Endothelial cell of umbilical vein (primary cell): ENCODE data around the gene MBTD1. TPM values are rescaled to one million over a fixed set of nuclear protein-coding genes. Genes with fewer than 3 reads are reported as not detected.

Experiments used
- BruUV-seq: library from RNA; stranded (reverse); fragments of 400-500 nt; replicated peaks from 2 replicates; lab custom pipeline; 2021; lab: Mats Ljungman, UMichigan
- CTCF ChIA-PET: fragments of 300-600, 350-600 bp; sonication (Branson Sonifier 250); formaldehyde crosslinking; loops from one replicate; lab custom pipeline; 2021; ENCODE audit warnings: antibody characterized with exemption, inconsistent platforms; lab: Charles Lee
- POLR2A ChIA-PET: fragments of 300-600, 350-600 bp; sonication (Branson Sonifier 250); formaldehyde crosslinking; loops from one replicate; lab custom pipeline; 2021; ENCODE audit warnings: antibody characterized with exemption, inconsistent platforms; lab: Charles Lee
- DNase-seq: peaks from one replicate; pipeline ENCODE4 v3.0.0-alpha.2; 2011; ENCODE audit warnings: low read depth, low spot score
- FAIRE-seq: peaks from 2 replicates; lab custom pipeline; 2011; peaks lifted over from hg19 to GRCh38; lab: Jason Lieb, UNC
- H2AFZ ChIP-seq: 2 replicates; pipeline ENCODE4 v1.6.0; 2012; ENCODE audit warnings: low read depth, low read length, control low read depth, inconsistent platforms
- H3K27ac ChIP-seq: 2 replicates; pipeline ENCODE4 v1.5.1; 2011; ENCODE audit warnings: low read depth, mild to moderate bottlenecking, control low read depth, low read length, moderate library complexity; ENCODE audit not compliant: insufficient read depth
- H3K27me3 ChIP-seq, 2 experiments: 2 replicates each; pipeline versions ENCODE4 v1.6.0 to v1.6.1; 2011; ENCODE audit warnings: low read length in 2 of 2, mixed read lengths in 1 of 2; ENCODE audit not compliant: control insufficient read depth in 2 of 2, insufficient read depth in 2 of 2
- H3K36me3 ChIP-seq, 2 experiments: 2 replicates in 1 of 2; 3 replicates in 1 of 2; pipeline ENCODE4 v1.5.1; 2011; ENCODE audit warnings: low read length in 2 of 2, mild to moderate bottlenecking in 1 of 2, moderate library complexity in 1 of 2; ENCODE audit not compliant: control insufficient read depth in 2 of 2, insufficient read depth in 2 of 2; ENCODE audit errors: extremely low read depth in 1 of 2
- H3K4me1 ChIP-seq: 3 replicates; pipeline ENCODE4 v1.5.1; 2011; ENCODE audit warnings: mild to moderate bottlenecking, low read length; ENCODE audit not compliant: control insufficient read depth, insufficient read depth; ENCODE audit errors: extremely low read depth
- H3K4me2 ChIP-seq: 2 replicates; pipeline ENCODE4 v1.6.1; 2011; ENCODE audit warnings: low read length, control low read depth, mixed read lengths; ENCODE audit not compliant: insufficient read depth
- H3K4me3 ChIP-seq, 3 experiments: fragments of 200-600 bp in 1 of 3; sonication (generic), shearing (Covaris generic) in 1 of 3; replicated peaks in 1 of 3; 2 replicates each; pipeline ENCODE4 v1.5.1; 2011 to 2016; ENCODE audit warnings: control low read depth in 3 of 3, low read length in 3 of 3, mild to moderate bottlenecking in 2 of 3, inconsistent platforms in 1 of 3, low read depth in 1 of 3, moderate library complexity in 1 of 3; ENCODE audit not compliant: insufficient read depth in 1 of 3
- H3K79me2 ChIP-seq: 2 replicates; pipeline ENCODE4 v1.6.0; 2012; ENCODE audit warnings: low read length, inconsistent platforms; ENCODE audit not compliant: control insufficient read depth, insufficient read depth
- H3K9ac ChIP-seq: replicated peaks from 2 replicates; pipeline ENCODE3; 2011; ENCODE audit warnings: low read length, control low read depth; ENCODE audit not compliant: insufficient read depth; ENCODE audit errors: extremely low read depth
- H3K9me1 ChIP-seq: replicated peaks from 3 replicates; pipeline ENCODE4 v1.6.0; 2011; ENCODE audit warnings: mild to moderate bottlenecking, low read length; ENCODE audit not compliant: control insufficient read depth, insufficient read depth; ENCODE audit errors: extremely low read depth
- H3K9me3 ChIP-seq: replicated peaks from 2 replicates; pipeline ENCODE4 v1.5.1; 2012; ENCODE audit warnings: low read length, inconsistent platforms; ENCODE audit not compliant: control insufficient read depth, insufficient read depth
- H4K20me1 ChIP-seq: replicated peaks from 2 replicates; pipeline ENCODE3; 2011; ENCODE audit warnings: mild to moderate bottlenecking, low read length; ENCODE audit not compliant: control insufficient read depth, insufficient read depth; ENCODE audit errors: extremely low read depth
- EZH2 ChIP-seq: IDR thresholded peaks from 2 replicates; pipeline ENCODE4 v1.6.1; 2012; ENCODE audit warnings: borderline replicate concordance, low read depth, mild to moderate bottlenecking, moderate library complexity, low read length, inconsistent platforms; ENCODE audit not compliant: severe bottlenecking
- GATA2 ChIP-seq: IDR thresholded peaks from 2 replicates; pipeline ENCODE4 v1.7.0; 2011; ENCODE audit warnings: low read depth, mild to moderate bottlenecking, moderate library complexity, mixed read lengths, low read length; ENCODE audit not compliant: insufficient read length, insufficient read depth
- MAX ChIP-seq: IDR thresholded peaks from 2 replicates; pipeline ENCODE4 v1.6.1; 2011; ENCODE audit not compliant: insufficient read depth, insufficient read length
- MYC ChIP-seq: IDR thresholded peaks from one replicate; pipeline ENCODE4 v1.6.1; 2011; ENCODE audit warnings: mild to moderate bottlenecking, low read depth, low read length
- POLR2A ChIP-seq: IDR thresholded peaks from 2 replicates; pipeline ENCODE4 v1.6.1; 2012; ENCODE audit warnings: low read depth, mild to moderate bottlenecking, control low read depth, low read length
- POLR2AphosphoS5 ChIP-seq: IDR thresholded peaks from 2 replicates; pipeline ENCODE4 v1.6.1; 2012; ENCODE audit warnings: low read depth, mild to moderate bottlenecking, control low read depth, low read length, moderate library complexity; ENCODE audit not compliant: insufficient read depth
- dilution Hi-C: fragments of 300-500 bp; cut with MboI; formaldehyde crosslinking; loops from one replicate; pipeline ENCODE4 v1.15.0; 2019; ENCODE audit warnings: low sequenced_read_pairs; ENCODE audit not compliant: extremely low pct_ligation_motif_present
- intact Hi-C: fragments of 100-400 bp; cut with micrococcal nuclease; formaldehyde crosslinking; loops from one replicate; pipeline ENCODE4 v1.10.0; 2022
- polyA plus RNA-seq, 4 experiments: library from polyadenylated mRNA; depleted of rRNA in 3 of 4; stranded (reverse) in 3 of 4; unstranded in 1 of 4; fragments of >200 nt; gene quantifications; 2 replicates each; pipeline versions ENCODE4 v1.2.1 to v1.2.3, GENCODE V29; 2011 to 2012; ENCODE audit warnings: missing spikeins in 1 of 4
- total RNA-seq: library from RNA; stranded (reverse); gene quantifications from 2 replicates; pipeline ENCODE4 v1.2.3, GENCODE V29; 2021

Gene MBTD1
- total and polyA plus RNA-seq, 2 donors (not counting 3 experiments of a cell fraction or from before 2014, with no cell fraction given): 4.8 to 14.0 TPM

- Histone ChIP-seq H2AFZ (peak within 1 kb of the TSS; percentile 92), H3K79me2 (peaks cover 67% of the 10 kb centered on the region), H3K4me1 (peaks cover 19% of the 10 kb centered on the region), H3K9ac (peak within 1 kb of the TSS; percentile 100), H3K27ac (peak within 1 kb of the TSS; percentile 99), H4K20me1 (no peaks in the 10 kb centered on the region), H3K36me3 (no peaks in the 10 kb centered on the region), H3K9me3 (no peaks in the 10 kb centered on the region), H3K27me3 (no peaks in the 10 kb centered on the region), H3K4me2 (peak within 1 kb of the TSS; percentile 88), H3K9me1 (no peaks in the 10 kb centered on the region), H3K4me3 (peak within 1 kb of the TSS; percentile 70 to 99 (median 88))
- CTCF ChIA-PET: interaction anchor here (1.0 to 1.5 kb wide), 2 partner anchors 13 to 94 kb away, joined by 3 read pairs; partner anchors contain the start of gene NME2
- dilution Hi-C loops: no loop called here
- FAIRE-seq (no peak), DNase-seq (peak; percentile 97)
- intact Hi-C loops: loop anchor here (1.0 to 5.0 kb wide), 4 partner anchors 36 to 393 kb away; partner anchors contain the start of genes NME1, NME2 and TOB1
- no TSS peak for BruUV-seq
- TF ChIP-seq MYC (peak; percentile 17), POLR2A (peak; percentile 63), POLR2AphosphoS5 (no peak), GATA2 (no peak), MAX (peak; percentile 95), EZH2 (no peak)
- POLR2A ChIA-PET: interaction anchor here (1.0 kb wide), 1 partner anchor 46 kb away, joined by 3 read pairs; no protein-coding TSS in a partner anchor
Measured at GRCh38 chr17:51260237-51261023, 581 bp upstream of the MBTD1 start, which contains the start of gene UTP18. Gene UTP18, plus strand, starts transcription at chr17:51260546. Its CDS starts 39 bp downstream, at chr17:51260585.
